HG03060 (cell line): ENCODE results near the gene IVD.

Experiments
- ATAC-seq: cut with Tn5 transposase; IDR thresholded peaks from one replicate; pipeline ENCODE4 v1.9.1; 2021; ENCODE audit warnings: low read depth, moderate number of reproducible peaks; ENCODE audit not compliant: unreplicated experiment

Gene IVD

DNA sequence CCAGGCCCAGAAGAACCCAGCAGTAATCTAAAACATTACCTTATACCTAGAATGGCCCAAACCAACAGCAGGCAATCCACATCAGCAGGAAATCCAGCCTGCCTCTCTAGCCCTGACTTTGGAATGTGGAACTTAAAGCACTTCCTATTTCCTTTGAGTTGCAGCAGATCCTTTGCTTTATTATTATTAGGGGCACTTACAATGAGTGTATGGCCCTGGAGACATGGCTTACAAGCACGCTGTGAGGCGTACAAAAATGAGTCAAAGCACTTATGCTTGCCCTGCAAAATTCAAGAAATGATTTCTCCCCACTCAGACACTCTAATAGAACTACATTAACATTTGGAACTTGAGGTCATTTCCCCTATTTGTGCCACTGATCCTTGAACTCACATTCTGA is 32.6 kb upstream of the IVD start:
- ATAC-seq = no peak

- ATAC-seq = no peak
These were observed 28.0 kb upstream of the IVD start for GRCh38 chr15:40377606-40378005.

DNA sequence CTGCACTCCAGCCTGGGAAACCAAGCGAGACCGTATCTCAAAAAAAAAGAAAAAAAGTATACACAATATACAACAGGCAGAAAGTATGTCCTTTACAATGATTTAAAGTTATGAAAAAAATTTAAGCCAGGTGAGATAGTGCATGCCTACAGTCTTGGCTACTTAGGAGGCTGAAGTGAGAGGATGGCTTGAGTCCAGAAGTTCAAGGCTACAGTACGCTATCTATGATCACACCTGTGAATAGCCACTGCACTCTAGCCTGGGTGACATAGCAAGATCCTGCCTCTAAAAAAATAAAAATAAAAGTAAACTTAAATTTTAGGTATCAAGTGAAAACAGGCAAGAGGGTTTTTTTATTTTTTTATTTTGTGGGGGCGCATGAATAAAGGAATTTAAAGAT is 26.2 kb upstream of the IVD start:
- no peak for ATAC-seq

- no peak for ATAC-seq
These were observed 25.7 kb upstream of the IVD start for GRCh38 chr15:40379853-40380252.

DNA sequence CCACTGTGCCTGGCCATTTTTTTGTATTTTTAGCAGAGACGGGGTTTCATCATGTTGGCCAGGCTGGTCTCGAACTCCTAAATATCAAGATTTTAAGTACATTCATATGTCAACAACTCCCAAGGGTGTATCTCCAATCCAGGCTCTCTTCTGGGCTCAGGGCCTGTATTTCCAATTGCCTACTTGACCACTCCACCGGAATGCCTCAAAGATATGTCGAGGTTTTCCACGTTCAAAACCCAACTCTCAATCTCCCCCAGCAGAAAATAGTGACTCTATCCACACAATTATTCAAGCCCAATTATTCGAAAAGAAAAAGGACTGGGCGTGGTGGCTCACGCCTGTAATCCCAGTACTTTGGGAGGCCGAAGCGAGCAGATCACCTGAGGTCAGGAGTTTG is 25.0 kb upstream of the IVD start:
- no peak for ATAC-seq

DNA sequence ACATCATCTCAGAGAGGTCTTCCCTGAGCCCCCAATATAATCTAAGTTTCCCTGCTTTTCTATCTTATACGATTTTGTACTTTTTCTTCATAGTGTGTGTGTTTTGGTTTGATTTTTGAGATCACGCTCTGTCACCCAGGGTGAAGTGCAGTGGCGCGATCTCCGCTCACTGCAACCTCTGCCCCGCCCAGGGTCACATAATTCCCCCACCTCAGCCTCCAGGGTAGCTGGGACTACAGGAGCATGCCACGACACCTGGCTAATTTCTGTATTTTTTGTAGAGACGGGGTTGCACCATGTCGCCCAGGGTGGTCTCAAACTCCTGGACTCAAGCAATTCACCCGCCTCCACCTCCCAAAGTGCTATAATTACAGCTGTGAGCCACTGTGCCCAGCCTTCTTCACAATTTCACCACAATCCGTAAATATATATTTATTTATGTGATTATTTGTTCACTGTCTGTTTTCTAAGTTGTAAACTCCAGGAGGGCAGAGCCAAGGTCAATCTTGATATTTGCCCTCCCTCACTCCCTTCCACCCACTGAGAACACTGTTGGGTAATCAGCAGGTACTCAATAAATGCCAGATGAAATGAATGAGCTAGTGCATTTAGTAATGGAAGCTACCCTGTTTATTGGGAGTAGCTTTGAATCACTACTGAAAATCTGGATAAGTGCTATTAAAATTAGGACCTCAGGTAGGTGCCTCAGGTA is 23.6 kb upstream of the IVD start:
- no peak for ATAC-seq

- ATAC-seq = peak; percentile 84
These were observed 22.8 kb upstream of the IVD start, which contains the start of gene KNSTRN for GRCh38 chr15:40382580-40383456. Gene KNSTRN (plus strand): TSS chr15:40382721. CDS start chr15:40382836, 115 bp downstream.

- no peak for ATAC-seq
These were observed 19.1 kb upstream of the IVD start for GRCh38 chr15:40386480-40386879.

DNA sequence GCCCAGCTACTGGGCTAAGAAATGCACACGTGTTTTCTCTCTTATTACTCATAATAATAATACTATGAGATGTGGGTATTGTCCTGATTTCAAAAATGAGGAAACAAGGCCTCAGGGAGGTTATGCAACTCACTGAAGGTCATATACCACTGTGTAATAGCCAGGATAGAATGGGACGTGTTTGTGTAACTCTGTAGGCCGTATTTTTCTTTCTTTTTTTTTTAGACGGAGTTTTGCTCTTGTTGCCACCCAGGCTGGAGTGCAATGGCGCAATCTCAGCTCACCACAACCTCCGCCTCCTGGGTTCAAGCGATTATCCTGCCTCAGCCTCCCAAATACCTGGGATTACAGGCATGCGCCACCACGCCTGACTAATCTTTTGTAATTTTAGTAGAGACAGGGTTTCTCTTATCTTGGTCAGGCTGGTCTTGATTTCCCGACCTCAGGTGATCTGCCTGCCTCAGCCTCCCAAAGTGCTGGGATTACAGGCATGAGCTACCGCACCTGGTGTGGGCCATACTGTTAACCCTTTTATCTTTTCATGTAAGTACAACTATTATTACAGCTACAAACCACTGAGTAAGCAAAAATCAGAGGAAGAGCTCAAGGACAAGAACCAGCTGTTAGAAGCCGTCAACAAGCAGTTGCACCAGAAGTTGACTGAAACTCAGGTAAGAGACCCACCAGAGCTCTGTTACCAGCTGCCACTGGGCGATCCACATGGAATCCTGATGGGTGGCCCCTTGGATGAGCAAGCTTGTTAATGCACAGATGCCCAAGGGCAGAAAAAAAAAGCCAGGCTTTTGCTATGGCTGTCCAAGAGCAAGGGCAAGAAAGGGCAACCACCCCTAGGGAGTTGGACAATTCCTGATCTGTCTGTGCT is 16.4 kb upstream of the IVD start:
- no peak for ATAC-seq

DNA sequence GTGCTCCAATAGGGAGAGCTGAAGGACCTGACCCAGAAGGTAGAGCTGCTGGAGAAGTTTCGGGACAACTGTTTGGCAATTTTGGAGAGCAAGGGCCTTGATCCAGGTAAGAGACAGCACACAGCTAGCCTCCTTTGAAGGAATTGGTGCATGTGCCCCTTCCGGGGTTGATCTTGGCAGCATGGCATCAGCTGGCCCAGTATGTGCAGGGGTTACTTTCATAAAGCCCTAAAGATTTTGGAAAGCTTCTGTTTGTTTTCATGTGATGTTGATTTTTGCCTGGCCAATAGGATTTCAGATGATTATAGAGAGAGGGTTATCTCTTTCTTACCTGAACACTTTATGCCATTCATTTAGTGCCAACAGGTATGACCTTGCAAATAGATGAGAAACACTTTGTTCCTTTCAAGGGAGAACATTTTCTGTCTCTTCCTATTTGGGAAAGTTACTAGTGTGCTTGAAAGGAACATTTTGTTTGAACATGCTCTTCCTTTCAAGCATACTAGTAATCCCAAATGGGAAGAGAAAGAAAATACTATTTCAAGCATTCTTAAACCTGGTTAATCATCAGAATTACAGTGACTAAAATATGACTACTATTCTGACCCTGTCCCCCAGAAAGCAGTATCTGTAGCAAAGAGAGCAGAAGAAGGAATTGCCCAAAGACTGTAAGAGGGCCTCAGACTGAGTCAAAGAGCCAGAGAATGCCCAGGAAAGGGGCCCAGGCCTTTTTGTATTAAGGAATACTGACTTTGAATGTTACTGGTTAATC is 15.6 kb upstream of the IVD start:
- no peak for ATAC-seq

DNA sequence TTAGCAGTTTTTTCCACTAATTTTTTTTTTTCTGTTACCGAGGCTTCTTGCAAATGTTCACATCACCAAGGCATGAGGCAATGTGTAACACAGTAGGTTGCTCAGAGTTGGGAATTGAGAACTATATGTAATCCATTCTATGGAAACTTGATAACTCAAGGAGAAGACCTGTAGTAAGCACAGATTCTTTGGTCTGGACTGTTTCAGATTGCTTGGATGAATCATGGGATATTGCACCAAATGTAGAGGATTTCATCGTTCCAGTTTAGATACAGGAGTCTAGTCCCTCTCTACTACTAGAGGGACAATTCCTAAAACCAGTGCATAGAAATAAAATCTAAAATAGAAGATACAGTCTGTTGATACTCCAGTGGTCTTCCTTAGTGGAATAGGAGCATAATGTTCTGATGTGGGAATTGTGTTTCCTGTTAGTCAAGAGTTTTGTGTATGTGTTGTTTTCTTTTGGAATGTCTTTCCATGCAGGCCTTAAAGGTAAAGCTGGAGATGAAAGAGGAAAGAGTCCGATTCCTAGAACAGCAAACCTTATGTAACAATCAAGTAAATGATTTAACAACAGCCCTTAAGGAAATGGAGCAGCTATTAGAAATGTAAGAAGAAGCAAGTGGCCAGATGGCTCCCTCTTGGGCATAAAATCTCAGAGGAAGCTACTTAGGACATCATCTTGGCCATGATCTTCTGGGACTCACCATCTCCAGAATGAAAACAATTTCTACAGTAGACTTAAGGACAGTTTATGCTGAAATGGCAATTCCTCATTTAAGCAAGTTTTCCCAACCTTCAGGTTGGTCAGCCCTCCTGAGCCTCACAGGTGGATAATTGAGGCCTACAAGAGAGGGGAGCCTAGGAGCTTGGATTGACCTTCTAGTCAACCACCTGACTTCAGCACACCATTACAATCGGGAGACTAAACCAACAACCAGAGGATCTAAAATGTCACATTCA is 12.3 kb upstream of the IVD start:
- no peak for ATAC-seq

- ATAC-seq = no peak
These were observed 7.7 kb upstream of the IVD start for GRCh38 chr15:40397688-40398412.

- peak; percentile 55 for ATAC-seq
These were observed 7.2 kb upstream of the IVD start for GRCh38 chr15:40398413-40398873.

GRCh38 chr15:40399370-40399769 is 6.2 kb upstream of the IVD start:
- ATAC-seq = no peak

DNA sequence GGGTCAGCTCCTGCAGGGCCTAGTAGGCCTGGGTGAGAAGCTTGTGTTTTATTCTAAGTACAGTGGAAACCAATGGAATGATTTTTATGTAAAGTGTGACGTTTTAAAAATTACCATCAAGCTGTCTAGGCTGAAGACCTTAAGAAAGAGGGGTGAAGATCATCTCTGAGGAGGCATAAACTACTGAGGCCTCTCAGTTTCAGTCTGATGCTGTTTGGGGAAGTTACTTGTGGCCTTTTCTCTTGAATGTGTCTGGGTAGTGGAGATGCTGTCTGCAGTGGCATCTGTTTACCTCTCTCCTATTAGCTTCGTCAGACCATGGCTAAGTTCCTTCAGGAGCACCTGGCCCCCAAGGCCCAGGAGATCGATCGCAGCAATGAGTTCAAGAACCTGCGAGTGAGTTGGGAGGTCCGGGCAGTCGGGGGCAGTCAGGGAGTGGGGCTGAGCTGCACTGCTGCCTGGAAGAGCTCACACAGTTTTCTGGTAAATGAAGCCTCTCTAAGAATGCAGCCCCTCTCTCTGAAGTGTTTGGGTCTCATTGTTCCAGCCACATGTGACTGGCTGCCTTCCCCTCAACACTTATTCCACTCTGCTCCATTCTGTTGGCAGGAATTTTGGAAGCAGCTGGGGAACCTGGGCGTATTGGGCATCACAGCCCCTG is 1.9 kb downstream of the IVD start:
- peak; percentile 42 for ATAC-seq

- no peak for ATAC-seq
These were observed 3.8 kb downstream of the IVD start for GRCh38 chr15:40409366-40409765.

- ATAC-seq = no peak
These were observed 4.9 kb downstream of the IVD start for GRCh38 chr15:40410476-40410875.
